NT2/D1 (cell line): ENCODE results near the gene SBF2.

ENCODE experiments used
- SUZ12 ChIP-seq: IDR thresholded peaks from 2 replicates; pipeline ENCODE4 v1.6.1; 2011; ENCODE audit not compliant: insufficient read length, insufficient read depth; ENCODE audit errors: extremely low read depth
- YY1 ChIP-seq: IDR thresholded peaks from 2 replicates; pipeline ENCODE4 v1.6.1; 2011; ENCODE audit not compliant: insufficient read length, insufficient read depth
- ZNF274 ChIP-seq: IDR thresholded peaks from 2 replicates; pipeline ENCODE4 v1.6.1; 2011; ENCODE audit warnings: mild to moderate bottlenecking, low read depth, low read length

DNA sequence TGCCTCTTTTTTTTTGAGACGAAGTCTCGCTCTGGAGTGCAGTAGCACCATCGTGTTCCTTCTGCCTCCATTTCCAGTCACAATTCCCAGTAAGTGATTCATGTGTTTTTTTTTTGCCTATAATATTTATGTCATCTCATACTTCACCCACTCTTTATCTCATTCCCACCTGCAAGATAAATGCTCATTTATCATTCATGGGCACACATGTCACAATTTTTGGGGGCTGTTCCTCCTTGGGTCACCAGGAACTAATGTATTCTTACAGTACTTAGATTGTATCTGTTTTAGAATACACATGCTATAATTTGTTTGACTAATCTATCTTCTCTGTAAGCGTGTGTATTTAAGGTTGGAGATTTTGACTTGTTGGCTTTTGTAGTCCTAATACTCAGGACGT is 407.4 kb downstream of the SBF2 start:
- TF ChIP-seq YY1 (no peak), ZNF274 (no peak), SUZ12 (no peak)
